OCI-LY3 (cell line): ENCODE measurements around the gene PRKCE.

Experiments
- H2AFZ ChIP-seq: fragments of 200-600, 300-600 bp; shearing (Covaris generic); 2 replicates; pipeline ENCODE4 v1.6.0; 2014; ENCODE audit warnings: antibody characterized with exemption, low read depth, low read length
- H3K27ac ChIP-seq: fragments of 200-600, 300-600 bp; sonication (generic); 2 replicates; pipeline ENCODE4 v1.5.1; 2014; ENCODE audit warnings: mild to moderate bottlenecking, low read length, moderate library complexity, mixed read lengths
- H3K27me3 ChIP-seq: fragments of 200-600, 300-600 bp; sonication (generic); 2 replicates; pipeline ENCODE4 v1.6.1; 2014; ENCODE audit warnings: low read depth, low read length, mixed read lengths
- H3K36me3 ChIP-seq: fragments of 200-600, 300-600 bp; sonication (generic); replicated peaks from 2 replicates; pipeline ENCODE3; 2014; ENCODE audit warnings: low read depth, low read length, mixed read lengths
- H3K4me1 ChIP-seq: fragments of 300-600, 200-600 bp; sonication (generic); 2 replicates; pipeline ENCODE4 v1.6.1; 2014; ENCODE audit warnings: low read length, mixed read lengths
- H3K4me2 ChIP-seq: fragments of 200-600, 300-600 bp; sonication (generic); 2 replicates; pipeline ENCODE4 v1.6.1; 2014; ENCODE audit warnings: low read length, mixed read lengths
- H3K4me3 ChIP-seq: fragments of 300-600, 200-600 bp; sonication (generic); 2 replicates; pipeline ENCODE4 v1.5.1; 2014; ENCODE audit warnings: antibody characterized with exemption, mild to moderate bottlenecking, low read length, moderate library complexity
- H3K79me2 ChIP-seq: fragments of 300-600, 200-600 bp; shearing (Covaris generic); 2 replicates; pipeline ENCODE4 v1.6.1; 2014; ENCODE audit warnings: mild to moderate bottlenecking, low read length, mixed read lengths
- H3K9ac ChIP-seq: fragments of 300-600, 200-600 bp; shearing (Covaris generic); 2 replicates; pipeline ENCODE4 v1.6.0; 2014; ENCODE audit warnings: mild to moderate bottlenecking, low read length, moderate library complexity
- H3K9me3 ChIP-seq: fragments of 200-600, 300-600 bp; shearing (Covaris generic); 2 replicates; pipeline ENCODE4 v1.6.1; 2014; ENCODE audit warnings: low read length, mixed read lengths; ENCODE audit not compliant: insufficient read depth
- H4K20me1 ChIP-seq: fragments of 200-600, 300-600 bp; sonication (generic); 2 replicates; pipeline ENCODE4 v1.6.1; 2016; ENCODE audit warnings: low read length, mixed read lengths; ENCODE audit not compliant: insufficient read depth
- CTCF ChIP-seq: fragments of 200-600, 300-600 bp; sonication (generic); IDR thresholded peaks from 2 replicates; pipeline ENCODE4 v1.5.1; 2014; ENCODE audit warnings: antibody characterized with exemption, low read length, low read depth
- EZH2phosphoT487 ChIP-seq: fragments of 200-600 bp; shearing (Covaris generic); IDR thresholded peaks from 2 replicates; pipeline ENCODE4 v1.6.1; 2018; ENCODE audit warnings: antibody characterized with exemption, mixed run types, low read depth

Gene PRKCE

GRCh38 chr2:46001290-46001689 is 349.8 kb downstream of the PRKCE start:
- H3K27ac ChIP-seq, result no peak overlapping the region
- H3K79me2 ChIP-seq, result no peaks in the 10 kb centered on the region
- H3K27me3 ChIP-seq, result no peaks in the 10 kb centered on the region
- H3K4me3 ChIP-seq, result no peak overlapping the region
- no peaks in the 10 kb centered on the region for H3K9me3 ChIP-seq
- no peaks in the 10 kb centered on the region for H3K4me1 ChIP-seq
- no peak overlapping the region for H3K4me2 ChIP-seq
- no peak overlapping the region for H2AFZ ChIP-seq
- TF ChIP-seq CTCF (no peak), EZH2phosphoT487 (no peak)
- no peak overlapping the region for H3K9ac ChIP-seq
- H4K20me1 ChIP-seq, result no peaks in the 10 kb centered on the region
- no peaks in the 10 kb centered on the region for H3K36me3 ChIP-seq

GRCh38 chr2:46001741-46002506 is 350.4 kb downstream of the PRKCE start:
- no peaks in the 10 kb centered on the region for H3K9me3 ChIP-seq
- H3K79me2 ChIP-seq, result no peaks in the 10 kb centered on the region
- no peak overlapping the region for H2AFZ ChIP-seq
- no peak overlapping the region for H3K9ac ChIP-seq
- H3K4me2 ChIP-seq, result no peak overlapping the region
- no peak overlapping the region for H3K4me3 ChIP-seq
- H4K20me1 ChIP-seq, result no peaks in the 10 kb centered on the region
- H3K27ac ChIP-seq, result no peak overlapping the region
- no peaks in the 10 kb centered on the region for H3K4me1 ChIP-seq
- H3K27me3 ChIP-seq, result no peaks in the 10 kb centered on the region
- TF ChIP-seq EZH2phosphoT487 (no peak), CTCF (no peak)
- H3K36me3 ChIP-seq, result no peaks in the 10 kb centered on the region

- Histone ChIP-seq H3K4me3 (no peak overlapping the region), H2AFZ (no peak overlapping the region), H3K4me1 (peaks cover 2% of the 10 kb centered on the region), H3K79me2 (no peaks in the 10 kb centered on the region), H3K9ac (no peak overlapping the region), H4K20me1 (no peaks in the 10 kb centered on the region), H3K36me3 (no peaks in the 10 kb centered on the region), H3K4me2 (no peak overlapping the region), H3K27ac (no peak overlapping the region), H3K9me3 (no peaks in the 10 kb centered on the region), H3K27me3 (no peaks in the 10 kb centered on the region)
- TF ChIP-seq CTCF, result no peak
Observed at GRCh38 chr2:46002507-46002883, 351.0 kb downstream of the PRKCE start.

- no peaks in the 10 kb centered on the region for H4K20me1 ChIP-seq
- no peaks in the 10 kb centered on the region for H3K27me3 ChIP-seq
- no peak overlapping the region for H3K27ac ChIP-seq
- no peak overlapping the region for H3K9ac ChIP-seq
- H2AFZ ChIP-seq, result no peak overlapping the region
- no peak overlapping the region for H3K4me2 ChIP-seq
- H3K9me3 ChIP-seq, result no peaks in the 10 kb centered on the region
- no peak for TF ChIP-seq EZH2phosphoT487
- no peak for TF ChIP-seq CTCF
- no peaks in the 10 kb centered on the region for H3K36me3 ChIP-seq
- H3K4me3 ChIP-seq, result no peak overlapping the region
- no peaks in the 10 kb centered on the region for H3K79me2 ChIP-seq
- H3K4me1 ChIP-seq, result peaks cover 7% of the 10 kb centered on the region
Observed at GRCh38 chr2:46002947-46003346, 351.5 kb downstream of the PRKCE start.
